H1 (cell line): ENCODE data around the gene WNT9A. TPM values are rescaled to one million over a fixed set of nuclear protein-coding genes. Genes with fewer than 3 reads are reported as not detected.
"Not testable (repeated sequence)": the region's sequence is repeated elsewhere in the genome, so short reads cannot be mapped to it uniquely, and the experiment has no call there.

ENCODE experiments used
- CTCF ChIA-PET: fragments of 300-600 bp; sonication (Branson Sonifier 250); formaldehyde crosslinking; loops from one replicate; lab custom pipeline; 2021; ENCODE audit not compliant: partially characterized antibody; lab: Charles Lee
- POLR2A ChIA-PET: fragments of 300-600 bp; sonication (Branson Sonifier 250); formaldehyde crosslinking; loops from one replicate; lab custom pipeline; 2021; ENCODE audit warnings: inconsistent platforms; ENCODE audit not compliant: partially characterized antibody; lab: Charles Lee
- DNase-seq, 2 experiments: peaks; one replicate each; pipeline versions ENCODE4 v3.0.0 to v3.0.0-alpha.2; 2010 to 2022; ENCODE audit warnings: low spot score in 2 of 2, low read depth in 1 of 2, mixed read lengths in 1 of 2
- FAIRE-seq: peaks from 2 replicates; lab custom pipeline; 2011; peaks lifted over from hg19 to GRCh38; lab: Jason Lieb, UNC
- H2AFZ ChIP-seq: 2 replicates; pipeline ENCODE4 v1.8.1; 2012; ENCODE audit warnings: low read length, inconsistent platforms
- H2AK5ac ChIP-seq: 2 replicates; pipeline ENCODE4 v1.6.1; 2013; ENCODE audit warnings: low read depth, low read length
- H2BK120ac ChIP-seq: replicated peaks from 2 replicates; pipeline ENCODE3; 2013; ENCODE audit warnings: low read depth, low read length, inconsistent platforms
- H2BK12ac ChIP-seq: 2 replicates; pipeline ENCODE4 v1.6.1; 2013; ENCODE audit warnings: low read depth, low read length
- H2BK15ac ChIP-seq: 2 replicates; pipeline ENCODE4 v1.6.1; 2013; ENCODE audit warnings: low read length
- H2BK20ac ChIP-seq: 2 replicates; pipeline ENCODE4 v1.6.1; 2013; ENCODE audit warnings: low read length
- H2BK5ac ChIP-seq: 2 replicates; pipeline ENCODE4 v1.6.1; 2013; ENCODE audit warnings: low read depth, low read length
- H3K14ac ChIP-seq: 2 replicates; pipeline ENCODE4 v1.6.1; 2013; ENCODE audit warnings: inconsistent platforms; ENCODE audit not compliant: insufficient read length
- H3K18ac ChIP-seq: 2 replicates; pipeline ENCODE4 v1.6.1; 2013; ENCODE audit warnings: low read length; ENCODE audit errors: extremely low read depth
- H3K23ac ChIP-seq: 2 replicates; pipeline ENCODE4 v1.6.1; 2013; ENCODE audit warnings: inconsistent platforms; ENCODE audit not compliant: insufficient read length
- H3K23me2 ChIP-seq: 2 replicates; pipeline ENCODE4 v1.6.1; 2013; ENCODE audit warnings: low read depth, low read length
- H3K27ac ChIP-seq: 2 replicates; pipeline ENCODE4 v1.6.1; 2011; ENCODE audit warnings: low read depth, low read length, inconsistent platforms
- H3K27me3 ChIP-seq, 4 experiments: replicated peaks in 1 of 4; 1 replicate in 1 of 4; 2 replicates in 3 of 4; pipeline versions ENCODE4 v1.6.1 to v1.8.1; 2011 to 2013; ENCODE audit warnings: low read length in 3 of 4, mild to moderate bottlenecking in 3 of 4, inconsistent platforms in 2 of 4, mixed read lengths in 2 of 4, moderate library complexity in 1 of 4; ENCODE audit not compliant: control insufficient read depth in 3 of 4, insufficient read depth in 3 of 4; ENCODE audit errors: extremely low read depth in 1 of 4
- H3K36me3 ChIP-seq, 4 experiments: 2 replicates each; pipeline versions ENCODE4 v1.6.1 to v1.8.1; 2011 to 2013; ENCODE audit warnings: mild to moderate bottlenecking in 4 of 4, low read length in 3 of 4, moderate library complexity in 2 of 4, control low read depth in 1 of 4, inconsistent platforms in 1 of 4; ENCODE audit not compliant: insufficient read depth in 4 of 4, control insufficient read depth in 2 of 4
- H3K4ac ChIP-seq: replicated peaks from 2 replicates; pipeline ENCODE3; 2013; ENCODE audit warnings: low read length, low read depth, mixed read lengths, inconsistent platforms; ENCODE audit not compliant: insufficient read length
- H3K4me1 ChIP-seq, 4 experiments: replicated peaks in 1 of 4; 1 replicate in 1 of 4; 2 replicates in 3 of 4; pipeline versions ENCODE4 v1.6.1 to v1.8.1; 2011 to 2013; ENCODE audit warnings: low read length in 3 of 4, inconsistent platforms in 2 of 4, mixed read lengths in 1 of 4; ENCODE audit not compliant: insufficient read depth in 4 of 4, control insufficient read depth in 3 of 4
- H3K4me2 ChIP-seq, 2 experiments: 2 replicates each; pipeline versions ENCODE4 v1.6.1 to v1.8.1; 2011 to 2013; ENCODE audit warnings: low read depth in 2 of 2, low read length in 2 of 2, control low read depth in 1 of 2, inconsistent platforms in 1 of 2, mild to moderate bottlenecking in 1 of 2; ENCODE audit not compliant: insufficient read depth in 1 of 2
- H3K4me3 ChIP-seq, 4 experiments: fragments of 200-600, 300-600 bp in 1 of 4; sonication (generic), shearing (Covaris generic), sonication (Bioruptor Twin) in 1 of 4; 2 replicates each; pipeline versions ENCODE4 v1.5.1 to v1.8.1; 2011 to 2016; ENCODE audit warnings: low read length in 4 of 4, low read depth in 3 of 4, control low read depth in 2 of 4, inconsistent platforms in 2 of 4, mild to moderate bottlenecking in 2 of 4, mixed read lengths in 1 of 4, moderate library complexity in 1 of 4; ENCODE audit not compliant: insufficient read depth in 2 of 4; ENCODE audit errors: extremely low read depth in 1 of 4
- H3K56ac ChIP-seq: replicated peaks from 2 replicates; pipeline ENCODE3; 2013; ENCODE audit warnings: low read depth, mild to moderate bottlenecking, mixed read lengths, low read length, inconsistent platforms; ENCODE audit not compliant: insufficient read length
- H3K79me1 ChIP-seq: 2 replicates; pipeline ENCODE4 v1.6.1; 2013; ENCODE audit warnings: low read depth, low read length, control low read depth
- H3K79me2 ChIP-seq, 2 experiments: 2 replicates each; pipeline versions ENCODE4 v1.6.1 to v1.8.1; 2012 to 2013; ENCODE audit warnings: low read length in 2 of 2, mild to moderate bottlenecking in 2 of 2, inconsistent platforms in 1 of 2; ENCODE audit not compliant: insufficient read depth in 2 of 2, control insufficient read depth in 1 of 2
- H3K9ac ChIP-seq, 4 experiments: replicated peaks in 1 of 4; 1 replicate in 1 of 4; 2 replicates in 3 of 4; pipeline versions ENCODE4 v1.6.1 to v1.8.1; 2011 to 2013; ENCODE audit warnings: low read depth in 3 of 4, low read length in 3 of 4, control low read depth in 2 of 4, mild to moderate bottlenecking in 2 of 4, moderate library complexity in 2 of 4, inconsistent platforms in 1 of 4; ENCODE audit errors: extremely low read depth in 1 of 4
- H3K9me3 ChIP-seq, 2 experiments: 2 replicates each; pipeline versions ENCODE4 v1.6.1 to v1.8.1; 2012 to 2013; ENCODE audit warnings: mild to moderate bottlenecking in 2 of 2, moderate library complexity in 2 of 2, control low read depth in 1 of 2, inconsistent platforms in 1 of 2, low read depth in 1 of 2, low read length in 1 of 2, mixed read lengths in 1 of 2; ENCODE audit not compliant: insufficient read depth in 2 of 2
- H4K20me1 ChIP-seq, 2 experiments: replicated peaks in 1 of 2; 2 replicates each; pipeline versions ENCODE3 to v1.8.1; 2011 to 2013; ENCODE audit warnings: inconsistent platforms in 2 of 2, low read length in 2 of 2, mild to moderate bottlenecking in 1 of 2; ENCODE audit not compliant: insufficient read depth in 2 of 2, control insufficient read depth in 1 of 2
- H4K5ac ChIP-seq: 2 replicates; pipeline ENCODE4 v1.6.1; 2013; ENCODE audit warnings: low read length, low read depth, mixed read lengths, inconsistent platforms; ENCODE audit not compliant: insufficient read length
- H4K8ac ChIP-seq: 2 replicates; pipeline ENCODE4 v1.8.0; 2013; ENCODE audit warnings: mild to moderate bottlenecking, moderate library complexity, low read length, inconsistent platforms; ENCODE audit not compliant: insufficient read depth; ENCODE audit errors: extremely low read depth
- H4K91ac ChIP-seq: replicated peaks from 2 replicates; pipeline ENCODE3; 2013; ENCODE audit warnings: low read length, mixed read lengths, inconsistent platforms; ENCODE audit not compliant: insufficient read length
- WGBS, 2 experiments: shearing (Covaris generic) in 1 of 2; methylation state at CpG; one replicate each; pipeline versions ENCODE4 v1.1.6 to v1.1.7; 2013 to 2015; ENCODE audit warnings: low lambda C conversion rate in 2 of 2, mixed read lengths in 2 of 2, inconsistent platforms in 1 of 2, low coverage in 1 of 2, missing lambda C conversion rate in 1 of 2; ENCODE audit not compliant: insufficient replicate concordance in 2 of 2, insufficient coverage in 1 of 2, insufficient read length in 1 of 2; ENCODE audit errors: extremely low coverage in 1 of 2, missing lambda C conversion rate in 1 of 2; 5-methylcytosine and 5-hydroxymethylcytosine counted together
- polyA plus RNA-seq, 7 experiments: library from polyadenylated mRNA; depleted of rRNA in 3 of 7; stranded (reverse) in 5 of 7; unstranded in 2 of 7; fragments of >200 nt in 5 of 7; fragments of 200-250 nt in 2 of 7; gene quantifications; 1 replicate in 5 of 7; 2 replicates in 1 of 7; 4 replicates in 1 of 7; pipeline versions ENCODE4 v1.2.1 to v1.2.3, GENCODE V29; 2011 to 2013; ENCODE audit warnings: missing spikeins in 2 of 7, mixed read lengths in 2 of 7
- total RNA-seq: library from RNA; stranded (reverse); fragmentation: NEBNext Ultra II Directional; extraction: Animal tissue kit (Norgen Biotek cat#: 25700); gene quantifications from 2 replicates; pipeline ENCODE4 v1.2.1, GENCODE V29; 2021

Gene WNT9A
- total and polyA plus RNA-seq, 2 of the 8 experiments (the other 6 are each of a cell fraction or from before 2014, with no cell fraction given) = 1.1 to 1.5 TPM

GRCh38 chr1:227973724-227974288, 26.1 kb upstream of the WNT9A start:
- H2AK5ac ChIP-seq, H4K91ac ChIP-seq, H4K8ac ChIP-seq, H3K9ac ChIP-seq, H3K56ac ChIP-seq, H3K4me2 ChIP-seq, DNase-seq, H2BK15ac ChIP-seq, H3K23me2 ChIP-seq, H3K18ac ChIP-seq, H2BK120ac ChIP-seq, H3K79me1 ChIP-seq, H3K27ac ChIP-seq, H3K36me3 ChIP-seq, H3K9me3 ChIP-seq, H2BK5ac ChIP-seq, FAIRE-seq, H3K4ac ChIP-seq, H2BK12ac ChIP-seq, H3K27me3 ChIP-seq, H3K4me1 ChIP-seq, POLR2A ChIA-PET, H3K14ac ChIP-seq, H2AFZ ChIP-seq, H2BK20ac ChIP-seq, H3K79me2 ChIP-seq, H4K20me1 ChIP-seq, H3K4me3 ChIP-seq, H3K23ac ChIP-seq, H4K5ac ChIP-seq: not testable (repeated sequence)
- 95% methylated on average over 21 of the region's 32 CpGs; no CpG with 5 or more reads in 1 of the 2 experiments for WGBS, 2 experiments
- CTCF ChIA-PET = interaction anchor here (0.9 to 2.7 kb wide), 7 partner anchors 20 to 524 kb away, joined by 3 to 12 read pairs (median 3); no protein-coding TSS in a partner anchor

DNA sequence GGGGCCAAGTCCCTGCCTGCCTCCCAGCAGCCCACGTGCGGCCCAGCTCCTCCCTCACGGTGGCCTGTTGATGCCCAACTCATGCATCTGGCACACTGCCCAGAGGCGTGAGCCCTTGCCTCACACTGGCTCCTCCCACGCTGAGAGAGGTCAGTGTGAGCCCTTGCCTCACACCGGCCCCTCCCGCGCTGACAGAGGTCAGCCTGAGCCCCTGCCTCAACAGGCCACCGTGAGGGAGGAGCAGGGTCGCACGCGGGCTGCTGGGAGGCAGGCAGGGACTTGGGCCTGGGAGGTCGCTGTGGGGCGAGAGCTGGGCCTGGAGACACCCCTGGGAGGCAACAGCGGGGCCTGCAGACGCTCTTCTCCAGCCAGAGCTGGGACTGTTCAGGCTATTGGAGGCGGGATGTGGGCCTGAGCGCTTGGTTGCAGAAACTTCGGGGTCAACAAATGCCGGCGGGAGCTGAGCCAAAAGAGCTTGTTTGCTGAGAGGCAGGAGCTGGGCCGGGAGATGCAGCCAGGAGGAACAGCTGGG, 25.2 kb upstream of the WNT9A start:
- H2BK20ac ChIP-seq, H3K56ac ChIP-seq, H2AFZ ChIP-seq, FAIRE-seq, H3K4me2 ChIP-seq, H2BK120ac ChIP-seq, H3K79me2 ChIP-seq, H3K23ac ChIP-seq, H3K79me1 ChIP-seq, H4K5ac ChIP-seq, H2BK5ac ChIP-seq, H3K9me3 ChIP-seq, H4K20me1 ChIP-seq, H3K36me3 ChIP-seq, H3K18ac ChIP-seq, H4K91ac ChIP-seq, H3K27me3 ChIP-seq, POLR2A ChIA-PET, H3K4me1 ChIP-seq, H3K4ac ChIP-seq, H2AK5ac ChIP-seq, H2BK12ac ChIP-seq, H3K27ac ChIP-seq, H2BK15ac ChIP-seq, H3K14ac ChIP-seq, H4K8ac ChIP-seq, H3K9ac ChIP-seq, DNase-seq, H3K4me3 ChIP-seq, H3K23me2 ChIP-seq: not testable (repeated sequence)
- WGBS, 2 experiments = 95% methylated on average over 22 of the region's 22 CpGs; no CpG with 5 or more reads in 1 of the 2 experiments
- CTCF ChIA-PET = interaction anchor here (0.9 to 2.7 kb wide), 8 partner anchors 11 to 523 kb away, joined by 3 to 12 read pairs (median 4); no protein-coding TSS in a partner anchor
